ENCODE measurements around the gene CD2BP2.
A peak's percentile ranks its signal among the peaks of the same experiment; 100 is the strongest.
"Not testable (repeated sequence)": the region's sequence is repeated elsewhere in the genome, so short reads cannot be mapped to it uniquely, and the experiment has no call there.

Gene CD2BP2

DNA sequence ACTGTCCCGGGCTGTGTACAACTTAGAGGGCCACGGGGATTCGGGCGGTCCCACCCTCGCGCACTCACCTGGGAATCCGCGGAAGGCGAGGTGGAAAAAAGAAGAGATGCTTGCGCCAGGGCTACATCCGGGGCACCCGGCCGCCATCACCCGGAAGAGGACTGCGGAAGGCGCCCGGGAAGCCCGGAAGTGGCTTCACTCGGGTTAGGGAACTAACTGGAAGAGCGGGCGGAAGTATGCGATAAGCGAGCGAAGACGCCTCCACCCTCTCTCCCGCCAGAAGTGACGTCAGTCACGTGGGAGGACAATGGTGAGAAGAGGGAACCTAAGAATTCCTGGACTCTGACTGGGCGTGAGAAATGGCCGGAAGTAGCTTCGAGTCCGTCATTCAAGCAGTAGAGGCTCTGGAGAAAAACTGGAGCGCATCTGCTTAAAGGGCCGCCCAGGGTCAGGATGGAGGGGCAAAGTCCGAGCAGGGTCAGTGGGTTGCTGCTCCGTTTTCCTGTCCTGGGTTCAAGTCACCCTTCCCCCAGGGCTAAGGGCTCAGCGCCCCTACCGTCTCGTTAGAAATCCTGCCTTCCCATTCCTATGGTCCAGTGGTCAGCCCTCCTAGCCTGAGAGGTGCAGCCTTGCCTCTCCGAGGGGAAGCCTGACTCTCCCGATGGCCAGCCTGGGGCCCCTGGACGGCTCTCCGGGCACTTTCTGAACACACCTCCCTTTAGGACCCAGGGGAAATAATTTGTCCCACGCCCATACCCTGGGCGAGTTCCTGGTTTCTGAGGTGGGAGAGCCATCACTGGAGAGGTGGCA is at the start of gene CD2BP2:
CD2BP2 (minus strand) TSS at position 165 of the 810 bp plus-strand sequence. CDS start 627 bp downstream, outside the sequence.
- DNase-seq = peak; percentile 100

- DNase-seq = no peak
Measured at GRCh38 chr16:30401768-30402425, 46.8 kb upstream of the CD2BP2 start.

DNA sequence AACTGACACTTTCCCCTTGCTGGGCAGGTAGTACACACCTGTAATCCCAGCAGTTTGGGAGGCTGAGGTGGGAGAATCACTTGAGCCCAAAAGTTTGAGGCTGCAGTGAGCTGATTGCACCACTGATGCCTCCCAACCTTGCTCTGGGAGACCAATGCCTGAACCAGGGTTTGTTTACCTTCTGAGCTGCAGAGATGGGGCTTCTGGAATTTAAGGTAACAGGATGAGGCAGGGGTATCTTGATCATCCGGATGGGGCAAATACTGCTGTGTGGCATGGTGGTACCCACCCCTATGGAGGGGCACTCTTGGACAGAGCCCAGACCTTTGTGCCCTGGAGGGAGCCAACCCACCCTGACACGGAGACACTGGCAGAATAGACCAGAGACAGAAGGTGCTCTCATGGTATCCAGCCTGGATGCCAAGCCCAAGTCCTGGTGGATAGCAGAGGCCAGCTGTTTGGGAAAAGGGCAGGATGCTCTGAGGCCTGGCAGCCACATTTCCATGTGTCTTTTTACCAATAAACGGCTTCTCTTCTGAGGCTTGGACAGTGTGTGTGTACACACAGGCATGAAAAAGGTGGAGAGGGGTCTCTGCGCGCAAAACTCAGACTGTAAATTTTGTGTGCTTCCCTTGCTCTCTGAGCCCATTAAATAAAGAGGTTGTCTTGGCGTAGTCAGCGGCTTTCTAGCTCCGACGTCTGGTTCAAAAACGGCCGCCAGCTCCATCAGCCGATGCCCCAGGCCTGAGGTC is 44.5 kb upstream of the CD2BP2 start:
- DNase-seq = no peak

DNA sequence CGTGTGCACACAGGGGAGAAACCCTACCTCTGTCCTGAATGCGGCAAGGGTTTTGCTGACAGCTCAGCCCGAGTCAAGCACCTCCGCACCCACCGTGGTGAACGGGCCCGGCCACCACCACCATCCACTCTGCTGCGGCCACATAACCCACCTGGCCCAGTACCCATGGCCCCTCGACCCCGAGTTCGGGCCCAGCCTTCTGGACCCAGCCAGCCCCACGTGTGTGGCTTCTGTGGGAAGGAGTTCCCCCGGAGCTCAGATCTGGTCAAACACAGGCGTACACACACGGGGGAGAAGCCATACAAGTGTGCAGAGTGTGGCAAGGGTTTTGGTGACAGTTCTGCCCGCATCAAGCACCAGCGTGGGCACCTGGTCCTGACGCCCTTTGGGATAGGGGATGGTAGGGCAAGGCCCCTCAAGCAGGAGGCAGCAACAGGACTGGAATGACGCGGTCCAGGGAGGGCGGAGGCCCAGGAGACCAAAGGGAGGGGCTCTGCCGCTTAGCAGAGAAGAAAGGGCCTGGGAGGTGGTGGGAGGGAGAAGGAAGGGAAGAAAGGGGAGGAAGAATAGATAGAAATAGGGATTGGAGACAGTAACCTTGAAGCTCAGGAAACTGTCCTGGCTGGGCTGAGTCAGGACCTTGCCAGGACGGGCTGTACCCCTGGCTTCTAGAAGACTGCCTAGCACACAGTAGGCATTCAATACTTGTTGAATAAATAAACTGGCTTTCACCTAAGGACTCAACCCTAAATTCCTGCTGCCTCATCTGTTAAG is 43.7 kb upstream of the CD2BP2 start:
- DNase-seq = no peak

DNA sequence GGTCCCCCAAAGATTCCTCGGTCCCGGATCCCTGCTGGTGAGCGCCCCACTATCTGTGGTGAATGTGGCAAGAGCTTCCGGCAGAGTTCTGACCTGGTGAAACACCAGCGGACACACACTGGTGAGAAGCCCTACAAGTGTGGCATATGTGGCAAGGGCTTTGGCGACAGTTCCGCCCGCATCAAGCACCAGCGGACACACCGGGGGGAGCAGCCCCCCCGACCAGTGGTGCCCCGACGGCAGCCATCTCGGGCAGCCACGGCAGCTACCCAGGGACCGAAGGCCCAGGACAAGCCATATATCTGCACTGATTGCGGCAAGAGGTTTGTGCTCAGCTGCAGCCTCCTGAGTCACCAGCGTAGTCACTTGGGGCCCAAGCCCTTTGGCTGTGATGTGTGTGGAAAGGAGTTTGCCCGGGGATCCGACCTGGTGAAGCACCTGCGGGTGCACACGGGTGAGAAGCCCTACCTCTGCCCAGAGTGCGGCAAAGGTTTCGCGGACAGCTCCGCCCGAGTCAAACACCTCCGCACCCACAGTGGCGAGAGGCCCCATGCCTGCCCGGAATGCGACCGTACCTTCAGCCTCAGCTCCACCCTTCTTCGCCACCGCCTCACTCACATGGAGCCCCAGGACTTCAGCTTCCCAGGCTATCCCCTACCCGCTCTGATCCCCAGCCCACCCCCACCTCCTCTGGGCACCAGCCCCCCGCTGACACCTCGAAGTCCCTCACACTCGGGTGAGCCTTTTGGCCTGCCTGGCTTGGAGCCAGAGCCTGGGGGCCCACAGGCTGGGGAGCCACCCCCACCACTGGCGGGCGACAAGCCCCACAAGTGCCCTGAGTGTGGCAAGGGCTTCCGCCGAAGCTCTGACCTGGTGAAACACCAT is 42.9 kb upstream of the CD2BP2 start:
- DNase-seq = no peak

DNA sequence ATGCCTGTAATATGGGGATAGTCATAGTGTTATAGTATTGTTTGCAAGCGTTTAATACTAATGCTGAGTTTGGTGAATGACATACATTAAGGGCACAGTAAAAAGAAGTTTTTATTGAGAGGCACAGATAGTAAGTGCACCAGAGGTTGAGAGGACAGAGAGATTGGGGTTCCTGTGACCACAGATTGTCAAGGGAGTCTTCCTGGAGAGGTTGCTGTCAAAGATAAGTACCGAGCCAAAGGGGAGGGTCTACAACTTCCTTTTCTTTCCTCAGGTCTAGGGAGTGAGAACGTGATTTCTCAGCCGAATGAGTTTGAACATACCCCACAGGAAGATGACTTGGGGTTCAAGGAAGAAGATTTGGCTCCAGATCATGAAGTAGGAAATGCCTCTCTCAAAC is 41.9 kb upstream of the CD2BP2 start:
- no peak for DNase-seq

GRCh38 chr16:30396627-30397026 is 41.5 kb upstream of the CD2BP2 start:
- DNase-seq = not testable (repeated sequence)

DNA sequence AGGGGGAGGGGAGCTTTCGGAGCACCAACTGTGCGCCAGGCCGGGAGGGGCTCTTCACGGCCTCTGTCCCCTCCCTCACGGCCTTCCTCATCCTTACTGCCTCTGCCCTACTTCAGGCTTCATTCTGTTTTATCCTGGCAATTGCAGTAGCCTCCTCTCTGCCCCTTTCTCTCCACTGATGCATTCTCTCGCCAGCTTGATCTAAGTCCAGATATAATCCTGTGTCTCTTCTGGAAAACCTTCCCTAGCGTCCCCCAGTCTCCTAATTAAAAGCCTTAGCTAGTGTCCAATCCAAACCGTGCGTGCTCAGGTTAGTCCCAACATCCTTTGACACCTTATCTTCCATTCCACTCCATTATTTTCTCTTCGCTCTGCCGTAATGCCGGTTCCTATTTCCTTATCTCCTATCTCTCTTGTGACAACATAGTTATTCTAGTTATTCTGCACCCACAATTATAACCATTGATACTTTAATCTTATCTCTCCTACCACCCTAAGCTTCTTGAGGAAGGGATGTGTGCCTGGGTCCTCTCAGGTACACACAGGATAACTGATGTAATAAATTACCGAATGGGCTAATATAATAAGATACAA is 41.0 kb upstream of the CD2BP2 start:
- no peak for DNase-seq

- DNase-seq = peak; percentile 77
Measured at GRCh38 chr16:30395155-30395991, 40.3 kb upstream of the CD2BP2 start, which contains the start of gene ZNF48. ZNF48 (plus strand) TSS chr16:30395420; CDS start chr16:30395795, 375 bp downstream.

DNA sequence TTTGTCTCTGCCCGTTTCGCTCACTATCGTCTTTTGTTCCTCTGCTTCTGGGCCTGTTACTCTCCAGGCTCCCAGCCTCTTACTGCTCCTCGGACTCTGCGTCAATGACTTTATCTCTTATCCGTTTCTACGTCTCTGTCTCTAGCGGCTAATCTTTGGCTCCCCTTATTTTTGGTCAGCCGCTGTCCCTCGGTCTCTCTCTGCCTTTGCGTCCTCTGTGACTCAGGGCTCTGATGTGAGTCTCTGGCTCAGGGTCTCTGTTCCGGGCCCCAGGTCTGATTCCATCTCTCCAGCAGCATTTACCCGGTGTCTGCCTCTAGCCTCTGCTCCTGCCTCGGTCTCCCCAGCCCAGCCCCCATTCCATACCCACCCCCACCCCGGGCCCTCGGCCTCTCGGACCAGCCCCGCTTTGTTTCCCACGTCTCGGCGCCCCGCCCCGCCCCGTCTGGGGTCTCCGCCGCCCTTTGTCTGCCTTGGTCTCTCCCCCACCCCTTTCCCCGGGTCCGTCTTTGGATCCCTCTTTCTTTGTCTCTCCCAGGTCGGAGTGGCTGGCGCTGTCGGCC is 39.6 kb upstream of the CD2BP2 start:
- DNase-seq = no peak

DNA sequence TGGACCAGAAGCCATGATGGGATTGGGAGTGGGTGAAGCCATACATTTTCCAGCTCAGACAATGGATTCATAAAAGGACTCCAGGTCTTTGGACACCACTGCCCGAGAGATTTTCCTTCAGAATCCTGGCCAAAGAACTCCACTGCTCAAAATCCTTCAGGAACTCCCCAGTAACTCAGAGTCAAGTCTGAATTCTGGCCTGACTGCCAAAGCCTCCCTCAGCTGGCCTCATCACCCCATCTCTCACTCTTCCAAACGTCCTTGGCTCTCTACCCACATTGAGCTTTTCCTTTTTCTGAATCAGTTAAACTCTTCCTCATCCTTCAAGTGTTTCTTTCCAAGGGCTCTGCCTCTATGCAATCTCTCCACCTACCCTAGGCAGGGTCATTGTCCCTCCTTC is 28.4 kb upstream of the CD2BP2 start:
- no peak for DNase-seq

- DNase-seq = no peak
Measured at GRCh38 chr16:30382111-30382881, 27.2 kb upstream of the CD2BP2 start, which contains the start of gene SEPTIN1. SEPTIN1 (minus strand) TSS chr16:30382561; CDS start chr16:30382542, 19 bp downstream.

DNA sequence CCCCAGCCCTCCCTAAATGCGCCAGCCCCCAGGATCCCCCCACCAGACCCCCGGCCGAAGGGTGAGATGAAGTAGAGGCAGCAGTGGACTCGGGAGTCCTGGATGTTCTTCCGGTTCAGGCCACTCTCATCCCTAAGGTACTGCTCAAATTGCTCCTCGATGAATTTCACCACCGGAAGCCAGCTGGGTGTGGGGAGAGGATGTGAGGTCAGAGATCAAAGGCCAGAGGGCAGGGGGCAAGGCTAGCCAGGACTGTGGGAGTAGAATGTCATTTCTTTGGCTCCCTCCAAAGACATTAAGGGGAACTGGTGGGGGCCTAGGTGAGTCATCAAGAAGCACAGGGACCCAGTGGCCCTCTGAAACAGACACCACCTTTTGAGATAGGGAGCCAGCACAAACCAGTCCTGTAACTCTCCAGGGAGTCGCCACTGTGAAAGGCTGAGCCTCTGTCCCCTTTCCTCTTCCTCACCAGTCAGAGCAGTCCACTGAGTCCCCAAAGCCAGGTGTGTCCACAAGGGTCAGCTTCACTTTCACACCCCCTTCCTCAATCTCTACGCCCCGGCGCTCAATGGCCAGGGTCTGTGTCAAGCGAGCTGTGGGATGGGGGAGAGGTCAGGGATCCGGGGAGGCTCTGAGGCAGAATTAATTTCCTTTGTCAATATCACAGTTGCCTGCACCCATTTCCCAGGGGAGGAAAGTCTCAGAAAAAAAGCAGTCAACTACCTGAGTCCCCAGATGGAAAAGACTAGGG is 26.4 kb upstream of the CD2BP2 start:
- DNase-seq = no peak

- no peak for DNase-seq
Measured at GRCh38 chr16:30380803-30381208, 25.7 kb upstream of the CD2BP2 start.

DNA sequence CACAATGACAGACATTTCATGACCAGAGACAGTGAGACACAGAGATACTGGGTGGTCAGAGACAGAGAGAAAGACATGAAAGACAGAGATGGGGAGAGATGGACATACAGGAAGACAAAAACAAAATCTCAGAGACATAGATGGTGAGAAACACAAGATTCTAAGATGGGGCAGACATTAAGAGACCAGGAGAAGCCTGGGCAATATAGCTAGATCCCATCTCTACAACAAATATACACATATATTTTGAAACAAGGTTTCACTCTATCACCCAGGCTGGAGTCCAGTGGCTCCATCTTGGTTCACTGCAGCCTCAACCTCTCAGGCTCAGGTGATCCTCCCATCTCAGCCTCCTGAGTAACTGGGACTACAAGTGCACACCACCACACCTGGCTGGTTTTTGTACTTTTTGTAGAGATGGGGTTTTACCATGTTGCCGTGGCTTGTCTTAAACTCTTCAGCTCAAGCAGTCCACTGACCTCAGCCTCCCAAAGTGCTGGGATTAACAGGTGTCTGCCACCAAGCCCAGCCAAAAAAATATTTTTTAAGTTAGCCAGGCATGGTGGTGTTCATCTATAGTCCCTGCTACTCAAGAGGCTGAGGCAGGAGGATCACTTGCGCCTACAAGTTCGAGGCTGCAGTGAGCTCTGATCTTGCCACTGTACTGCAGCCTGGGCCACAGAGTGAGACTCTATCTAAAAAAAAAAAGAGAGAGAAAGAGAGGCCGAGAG is 25.1 kb upstream of the CD2BP2 start:
- no peak for DNase-seq

GRCh38 chr16:30379158-30379783 is 24.2 kb upstream of the CD2BP2 start:
- DNase-seq = no peak

Data from NCI-H226 (cell line).